IMR-90 (cell line): Measurements from ENCODE around the gene CHMP4B. TPM values are rescaled to one million over a fixed set of nuclear protein-coding genes. Genes with fewer than 3 reads are reported as not detected.

Experiments used
- ATAC-seq: fragments of 200-7000 bp; cut with Tn5 transposase; 2 replicates; pipeline ENCODE4 v1.9.1; 2020; ENCODE audit warnings: low read depth, mild to moderate bottlenecking, moderate library complexity
- BruUV-seq: library from RNA; stranded (reverse); fragments of 400-500 nt; replicated peaks from 2 replicates; lab custom pipeline; 2021; lab: Mats Ljungman, UMichigan
- CTCF ChIA-PET: fragments of 300-600 bp; formaldehyde crosslinking; extraction: SDS; loops from one replicate; lab custom pipeline; 2021; ENCODE audit warnings: antibody characterized with exemption; lab: Yijun Ruan, JAX
- POLR2A ChIA-PET: fragments of 300-600 bp; sonication (Branson Sonifier 250); formaldehyde crosslinking; loops from one replicate; lab custom pipeline; 2022; ENCODE audit warnings: antibody characterized with exemption; ENCODE audit not compliant: unreplicated experiment; lab: Charles Lee
- DNase-seq: peaks from one replicate; pipeline ENCODE4 v3.0.0; 2013
- H2AFZ ChIP-seq: replicated peaks from 2 replicates; pipeline ENCODE3; 2013; ENCODE audit warnings: low read length, mild to moderate bottlenecking; ENCODE audit not compliant: poor library complexity
- H2AK5ac ChIP-seq: 2 replicates; pipeline ENCODE4 v1.6.1; 2013; ENCODE audit warnings: low read depth, low read length, inconsistent platforms
- H2AK9ac ChIP-seq: replicated peaks from 2 replicates; pipeline ENCODE3; 2013; ENCODE audit warnings: mild to moderate bottlenecking, low read depth, low read length, moderate library complexity; ENCODE audit not compliant: poor library complexity
- H2BK120ac ChIP-seq: 2 replicates; pipeline ENCODE4 v1.6.1; 2013; ENCODE audit warnings: low read depth, low read length, inconsistent platforms
- H2BK15ac ChIP-seq: 3 replicates; pipeline ENCODE4 v1.6.1; 2013; ENCODE audit warnings: low read depth, low read length, inconsistent platforms
- H2BK20ac ChIP-seq: 2 replicates; pipeline ENCODE4 v1.6.1; 2013; ENCODE audit warnings: low read depth, mild to moderate bottlenecking, inconsistent platforms, low read length, moderate library complexity
- H2BK5ac ChIP-seq: 2 replicates; pipeline ENCODE4 v1.6.1; 2013; ENCODE audit warnings: mild to moderate bottlenecking, low read depth, low read length, inconsistent platforms; ENCODE audit not compliant: poor library complexity, severe bottlenecking
- H3K14ac ChIP-seq: replicated peaks from 2 replicates; pipeline ENCODE4 v1.6.1; 2013; ENCODE audit warnings: low read depth, low read length, inconsistent platforms
- H3K18ac ChIP-seq: 2 replicates; pipeline ENCODE4 v1.6.1; 2013; ENCODE audit warnings: low read depth, low read length, control low read depth
- H3K23ac ChIP-seq: 2 replicates; pipeline ENCODE4 v1.6.1; 2013; ENCODE audit warnings: low read depth, low read length, inconsistent platforms
- H3K27ac ChIP-seq: 2 replicates; pipeline ENCODE4 v1.5.1; 2013; ENCODE audit warnings: mild to moderate bottlenecking, control low read depth, low read length; ENCODE audit not compliant: insufficient read depth
- H3K27me3 ChIP-seq: 2 replicates; pipeline ENCODE4 v1.6.1; 2013; ENCODE audit warnings: low read length; ENCODE audit not compliant: control insufficient read depth, insufficient read depth
- H3K36me3 ChIP-seq: 2 replicates; pipeline ENCODE4 v1.6.1; 2013; ENCODE audit warnings: low read length, mixed read lengths; ENCODE audit not compliant: control insufficient read depth, insufficient read depth
- H3K4ac ChIP-seq: 2 replicates; pipeline ENCODE4 v1.6.1; 2013; ENCODE audit warnings: low read depth, low read length, inconsistent platforms
- H3K4me1 ChIP-seq: 2 replicates; pipeline ENCODE4 v1.6.1; 2013; ENCODE audit warnings: low read length, mixed read lengths; ENCODE audit not compliant: control insufficient read depth, insufficient read depth
- H3K4me2 ChIP-seq: 2 replicates; pipeline ENCODE4 v1.6.1; 2013; ENCODE audit warnings: low read depth, mild to moderate bottlenecking, control low read depth, low read length, moderate library complexity
- H3K4me3 ChIP-seq: 2 replicates; pipeline ENCODE4 v1.5.1; 2013; ENCODE audit warnings: low read depth, mild to moderate bottlenecking, control low read depth, low read length, moderate library complexity; ENCODE audit not compliant: insufficient read depth
- H3K56ac ChIP-seq: 2 replicates; pipeline ENCODE4 v1.6.1; 2013; ENCODE audit warnings: low read length, inconsistent platforms; ENCODE audit not compliant: insufficient read depth; ENCODE audit errors: extremely low read depth
- H3K79me1 ChIP-seq, 2 experiments: 2 replicates each; pipeline ENCODE4 v1.6.1; 2013; ENCODE audit warnings: low read length in 2 of 2, inconsistent platforms in 1 of 2, low read depth in 1 of 2
- H3K9ac ChIP-seq: 2 replicates; pipeline ENCODE4 v1.6.1; 2013; ENCODE audit warnings: low read depth, low read length, control low read depth
- H3K9me1 ChIP-seq: 2 replicates; pipeline ENCODE4 v1.6.1; 2013; ENCODE audit warnings: low read length, inconsistent platforms; ENCODE audit not compliant: insufficient read depth
- H3K9me3 ChIP-seq: 2 replicates; pipeline ENCODE4 v1.6.1; 2013; ENCODE audit warnings: low read length; ENCODE audit not compliant: control insufficient read depth, insufficient read depth
- H4K20me1 ChIP-seq: 2 replicates; pipeline ENCODE4 v1.6.1; 2013; ENCODE audit warnings: low read length, inconsistent platforms; ENCODE audit not compliant: insufficient read depth
- H4K5ac ChIP-seq: 2 replicates; pipeline ENCODE4 v1.6.1; 2013; ENCODE audit warnings: mild to moderate bottlenecking, low read depth, low read length, control low read depth
- H4K8ac ChIP-seq, 2 experiments: 2 replicates each; pipeline ENCODE4 v1.6.1; 2013; ENCODE audit warnings: low read depth in 2 of 2, low read length in 2 of 2, control low read depth in 1 of 2, inconsistent platforms in 1 of 2
- H4K91ac ChIP-seq: 2 replicates; pipeline ENCODE4 v1.6.1; 2013; ENCODE audit warnings: low read depth, low read length, inconsistent platforms; ENCODE audit not compliant: insufficient read depth
- BHLHE40 ChIP-seq: fragments of 150-350 bp; IDR thresholded peaks from 2 replicates; pipeline ENCODE4 v1.6.1; 2016; ENCODE audit warnings: mild to moderate bottlenecking, low read depth, low read length
- CEBPB ChIP-seq: IDR thresholded peaks from 2 replicates; pipeline ENCODE4 v1.6.1; 2012; ENCODE audit warnings: low read depth, low read length, improper control_type of control experiment
- CHD1 ChIP-seq: IDR thresholded peaks from 2 replicates; pipeline ENCODE4 v1.6.1; 2012; ENCODE audit warnings: low read depth, low read length, improper control_type of control experiment
- CTCF ChIP-seq: conservative IDR thresholded peaks from 2 replicates; pipeline ENCODE4 v1.5.1; 2012; ENCODE audit warnings: mild to moderate bottlenecking, low read depth, low read length, improper control_type of control experiment
- ELK1 ChIP-seq: fragments of 150-350 bp; IDR thresholded peaks from 2 replicates; pipeline ENCODE4 v1.6.1; 2016; ENCODE audit warnings: low read depth, mild to moderate bottlenecking, low read length, moderate library complexity, borderline replicate concordance
- FOS ChIP-seq: fragments of 150-350 bp; IDR thresholded peaks from 2 replicates; pipeline ENCODE4 v1.6.1; 2016; ENCODE audit warnings: low read depth, low read length
- MAFK ChIP-seq: IDR thresholded peaks from 2 replicates; pipeline ENCODE4 v1.6.1; 2012; ENCODE audit warnings: low read depth, low read length, improper control_type of control experiment
- MAZ ChIP-seq: IDR thresholded peaks from 2 replicates; pipeline ENCODE4 v1.6.1; 2012; ENCODE audit warnings: low read depth, mild to moderate bottlenecking, low read length, improper control_type of control experiment, moderate library complexity, borderline replicate concordance
- MXI1 ChIP-seq: IDR thresholded peaks from 2 replicates; pipeline ENCODE4 v1.6.1; 2012; ENCODE audit warnings: low read depth, mild to moderate bottlenecking, low read length, moderate library complexity, borderline replicate concordance
- NFE2L2 ChIP-seq: fragments of 150-350 bp; IDR thresholded peaks from 2 replicates; pipeline ENCODE4 v1.6.1; 2016; ENCODE audit warnings: low read depth, mild to moderate bottlenecking, low read length
- POLR2A ChIP-seq: IDR thresholded peaks from 2 replicates; pipeline ENCODE4 v1.6.1; 2012; ENCODE audit warnings: mild to moderate bottlenecking, low read depth, low read length
- RAD21 ChIP-seq: IDR thresholded peaks from 2 replicates; pipeline ENCODE4 v1.6.1; 2012; ENCODE audit warnings: low read length, improper control_type of control experiment
- RCOR1 ChIP-seq: IDR thresholded peaks from 2 replicates; pipeline ENCODE4 v1.6.1; 2012; ENCODE audit warnings: mild to moderate bottlenecking, low read length, improper control_type of control experiment; ENCODE audit not compliant: insufficient replicate concordance
- RFX5 ChIP-seq: IDR thresholded peaks from 2 replicates; pipeline ENCODE4 v1.8.0; 2012; ENCODE audit warnings: low read depth, mild to moderate bottlenecking, low read length, moderate library complexity
- USF2 ChIP-seq: fragments of 150-350 bp; IDR thresholded peaks from 2 replicates; pipeline ENCODE4 v1.6.1; 2017; ENCODE audit warnings: mild to moderate bottlenecking, antibody characterized with exemption, low read length, low read depth
- WGBS, 2 experiments: methylation state at CpG; one replicate each; pipeline versions ENCODE4 v1.1.5 to v1.1.7; 2013; ENCODE audit warnings: missing lambda C conversion rate in 2 of 2; ENCODE audit not compliant: insufficient read length in 1 of 2; ENCODE audit errors: extremely low coverage in 2 of 2; 5-methylcytosine and 5-hydroxymethylcytosine counted together
- dilution Hi-C: fragments of 300-500 bp; cut with HindIII; formaldehyde crosslinking; loops from one replicate; pipeline ENCODE4 v1.14.3; 2018; ENCODE audit warnings: low sequenced_read_pairs; ENCODE audit not compliant: unreplicated experiment
- in situ Hi-C: fragments of 300-500 bp; cut with MboI; formaldehyde crosslinking; loops from 3 replicates; pipeline ENCODE4 v1.14.3; 2019; ENCODE audit warnings: low sequenced_read_pairs, inconsistent platforms, mixed read lengths
- intact Hi-C: fragments of 100-400 bp; cut with micrococcal nuclease; formaldehyde crosslinking; loops from 2 replicates; pipeline ENCODE4 v1.10.0; 2022
- polyA plus RNA-seq, 3 experiments: library from polyadenylated mRNA; depleted of rRNA; stranded (reverse); fragments of >200 nt; gene quantifications; 2 replicates each; pipeline ENCODE4 v1.2.3, GENCODE V29; 2012; ENCODE audit warnings: low replicate concordance in 1 of 3
- total RNA-seq: library from RNA; depleted of rRNA; stranded (reverse); fragments of >200 nt; gene quantifications from 2 replicates; pipeline ENCODE4 v1.2.3, GENCODE V29; 2012

The CHMP4B gene
- total and polyA plus RNA-seq, 2 of the 4 experiments (the other 2 are of a cell fraction), result 30.3 to 94.8 TPM

GRCh38 chr20:33835615-33836172, 24.5 kb downstream of the CHMP4B start:
- Histone ChIP-seq H3K9me1 (peaks cover 30% of the 10 kb centered on the region), H3K4me1 (peaks cover 6% of the 10 kb centered on the region), H3K4me3 (no peak overlapping the region), H3K4ac (no peak overlapping the region), H4K20me1 (peaks cover 91% of the 10 kb centered on the region), H2AK9ac (no peak overlapping the region), H3K27me3 (no peaks in the 10 kb centered on the region), H4K5ac (no peak overlapping the region), H3K14ac (no peak overlapping the region), H3K79me1 (peaks cover 55 to 90% of the 10 kb centered on the region in 2 experiments), H2BK120ac (no peak overlapping the region), H2BK20ac (no peak overlapping the region), H3K56ac (no peak overlapping the region), H3K23ac (no peak overlapping the region), H2AK5ac (no peak overlapping the region), H3K36me3 (no peaks in the 10 kb centered on the region), H2BK5ac (no peak overlapping the region), H4K91ac (no peak overlapping the region), H3K9me3 (no peaks in the 10 kb centered on the region), H2BK15ac (no peak overlapping the region), H3K27ac (no peak overlapping the region), H2AFZ (no peak overlapping the region), H3K9ac (no peak overlapping the region), H3K4me2 (no peak overlapping the region), H3K18ac (no peak overlapping the region), H4K8ac (no peak overlapping the region)
- DNase-seq (no peak), ATAC-seq (no peak)
- dilution Hi-C loops, result no loop called here
- no TSS peak for BruUV-seq
- in situ Hi-C loops, result no loop called here
- CTCF ChIA-PET, result interaction anchor here (0.8 kb wide), 1 partner anchor 44 kb away, joined by 3 read pairs; no protein-coding TSS in a partner anchor
- POLR2A ChIA-PET, result no interaction called here
- WGBS, 2 experiments, result 93% methylated on average over 2 of the region's 9 CpGs; no CpG with 5 or more reads in 1 of the 2 experiments
- TF ChIP-seq CEBPB (no peak), RCOR1 (no peak), ELK1 (no peak), BHLHE40 (no peak), CTCF (no peak), MAFK (no peak), MAZ (no peak), RAD21 (no peak), POLR2A (no peak), RFX5 (no peak), FOS (no peak), CHD1 (no peak), MXI1 (no peak), NFE2L2 (no peak), USF2 (no peak)
- intact Hi-C loops, result no loop called here
